Measurements from ENCODE around the gene CHSY1. TPM values are rescaled to one million over a fixed set of nuclear protein-coding genes. Genes with fewer than 3 reads are reported as not detected.

CHSY1 gene
- total and polyA plus RNA-seq, 10 of the 15 experiments (the other 5 are each of a cell fraction or from before 2014, with no cell fraction given) = 1.4 to 31.2 (median 10.5) TPM

DNA sequence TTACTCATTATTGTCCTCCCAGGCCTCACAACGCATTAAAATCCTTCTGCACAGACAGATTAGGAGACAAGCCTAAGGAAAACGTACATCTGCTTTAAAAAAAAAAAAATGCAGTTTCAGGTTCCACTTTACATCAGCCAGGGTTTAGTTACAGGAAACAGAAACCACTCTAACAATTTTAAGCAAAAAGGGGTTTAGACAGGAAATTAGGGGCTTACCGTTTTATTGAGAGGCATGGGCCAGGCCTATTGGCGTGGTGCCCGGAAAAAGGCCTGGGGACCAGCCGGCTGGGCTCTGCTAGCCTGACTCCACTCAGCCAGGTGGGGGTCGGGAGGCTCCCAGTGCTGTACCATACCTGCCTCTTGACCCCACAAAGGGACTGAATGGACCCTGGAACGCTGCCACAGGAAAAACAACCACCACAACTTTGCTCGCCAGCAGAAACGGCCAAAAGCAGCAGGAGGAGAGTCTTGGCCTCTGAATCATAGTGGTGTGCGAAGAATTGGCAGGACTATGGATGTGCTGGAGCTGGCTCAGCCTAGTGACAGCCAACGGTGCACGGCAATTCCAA, 124.3 kb downstream of the CHSY1 start:
- POLR2A ChIA-PET = interaction anchor here (0.7 to 1.9 kb wide), 8 partner anchors 8 to 131 kb away, joined by 3 to 9 read pairs (median 4); partner anchors contain the start of gene CHSY1
- peak overlapping the region; percentile 60 for H3K4me2 ChIP-seq (ENCODE audit: control insufficient read depth, insufficient read depth)
- peak overlapping the region; percentile 95 for H3K27ac ChIP-seq (ENCODE audit: control insufficient read depth, insufficient read depth)
- no peaks in the 10 kb centered on the region; a peak in 1 of 4 replicates for H3K27me3 ChIP-seq (replicated peaks in 1 of 2; ENCODE audit: control insufficient read depth in 2 of 2, insufficient read depth in 2 of 2, low read length in 1 of 2)
- peaks cover 45% of the 10 kb centered on the region for H3K4me1 ChIP-seq (ENCODE audit: control insufficient read depth, insufficient read depth, low read length)
- intact Hi-C loops (cut with micrococcal nuclease; ENCODE audit: unreplicated experiment) = loop anchor here (2.0 to 5.0 kb wide), 3 partner anchors 29 to 123 kb away; no protein-coding TSS in a partner anchor
- H3K36me3 ChIP-seq (ENCODE audit: control insufficient read depth in 2 of 2, insufficient read depth in 2 of 2, low read length in 1 of 2) = no peaks in the 10 kb centered on the region
- no peaks in the 10 kb centered on the region for H4K20me1 ChIP-seq (ENCODE audit: control insufficient read depth, insufficient read depth)
- peaks cover 2% of the 10 kb centered on the region; the same call in 1 of the 3 replicates for H3K9me3 ChIP-seq (replicated peaks; ENCODE audit: control insufficient read depth, insufficient read depth, low read length)
- ATAC-seq (peak; percentile 80), FAIRE-seq (no peak), DNase-seq (ENCODE audit: low read depth, low spot score) (peak; percentile 82)
- CTCF ChIA-PET = interaction anchor here (1.0 to 4.5 kb wide), 15 partner anchors 7 to 161 kb away, joined by 3 to 47 read pairs (median 5); no protein-coding TSS in a partner anchor
- RAD21 ChIA-PET (ENCODE audit: unreplicated experiment) = interaction anchor here (1.2 to 5.3 kb wide), 11 partner anchors 8 to 131 kb away, joined by 3 to 26 read pairs (median 7); partner anchors contain the start of gene CHSY1
- H3K79me2 ChIP-seq (ENCODE audit: control insufficient read depth, insufficient read depth, low read length) = no peaks in the 10 kb centered on the region
- no TSS peak for BruUV-seq (replicated peaks)
- H3K9ac ChIP-seq (ENCODE audit: control insufficient read depth, insufficient read depth, low read length) = peak overlapping the region; percentile 70
- WGBS (ENCODE audit: insufficient coverage, insufficient replicate concordance, low lambda C conversion rate, missing lambda C conversion rate) = 12% methylated on average over 13 of the region's 13 CpGs
- peak overlapping the region; percentile 44; the same call in 1 of the 2 replicates for H3K4me3 ChIP-seq
- in situ Hi-C loops (cut with MboI) = no loop called here
- SMC1A ChIA-PET (ENCODE audit: uncharacterized antibody, unreplicated experiment) = interaction anchor here (0.6 to 9.4 kb wide), 20 partner anchors 8 to 206 kb away, joined by 3 to 119 read pairs (median 4); partner anchors contain the start of gene CHSY1
- peak overlapping the region; percentile 54 for H2AFZ ChIP-seq (ENCODE audit: control insufficient read depth, low read depth, low read length)
- TF ChIP-seq MXI1 (IDR thresholded peaks at IDR 0.05; ENCODE audit: low read depth, low read length) (peak; percentile 35; the same call in 1 of the 2 replicates), SP1 (IDR thresholded peaks at IDR 0.05; ENCODE audit: low read depth, low read length) (no peak), NR2C1 (IDR thresholded peaks at IDR 0.05) (no peak), NRF1 (conservative IDR thresholded peaks at IDR 0.05; ENCODE audit: low read depth, low read length) (no peak), STAT3 (IDR thresholded peaks at IDR 0.05; ENCODE audit: low read depth, low read length) (no peak), FOXK2 (IDR thresholded peaks at IDR 0.05) (no peak), SMC3 (IDR thresholded peaks at IDR 0.05; ENCODE audit: borderline replicate concordance, low read length) (no peak), TARDBP (IDR thresholded peaks at IDR 0.05; ENCODE audit: borderline replicate concordance) (no peak), MEF2B (IDR thresholded peaks at IDR 0.05; ENCODE audit: partially characterized antibody, poor library complexity, severe bottlenecking) (no peak), EP300 (IDR thresholded peaks at IDR 0.05; ENCODE audit: borderline replicate concordance in 1 of 2, control insufficient read depth in 1 of 2, low read depth in 2 of 2, low read length in 2 of 2) (peak; percentile 60 to 85; a peak in 2 of 4 replicates)
- TF ChIP-seq, protein P1, sequence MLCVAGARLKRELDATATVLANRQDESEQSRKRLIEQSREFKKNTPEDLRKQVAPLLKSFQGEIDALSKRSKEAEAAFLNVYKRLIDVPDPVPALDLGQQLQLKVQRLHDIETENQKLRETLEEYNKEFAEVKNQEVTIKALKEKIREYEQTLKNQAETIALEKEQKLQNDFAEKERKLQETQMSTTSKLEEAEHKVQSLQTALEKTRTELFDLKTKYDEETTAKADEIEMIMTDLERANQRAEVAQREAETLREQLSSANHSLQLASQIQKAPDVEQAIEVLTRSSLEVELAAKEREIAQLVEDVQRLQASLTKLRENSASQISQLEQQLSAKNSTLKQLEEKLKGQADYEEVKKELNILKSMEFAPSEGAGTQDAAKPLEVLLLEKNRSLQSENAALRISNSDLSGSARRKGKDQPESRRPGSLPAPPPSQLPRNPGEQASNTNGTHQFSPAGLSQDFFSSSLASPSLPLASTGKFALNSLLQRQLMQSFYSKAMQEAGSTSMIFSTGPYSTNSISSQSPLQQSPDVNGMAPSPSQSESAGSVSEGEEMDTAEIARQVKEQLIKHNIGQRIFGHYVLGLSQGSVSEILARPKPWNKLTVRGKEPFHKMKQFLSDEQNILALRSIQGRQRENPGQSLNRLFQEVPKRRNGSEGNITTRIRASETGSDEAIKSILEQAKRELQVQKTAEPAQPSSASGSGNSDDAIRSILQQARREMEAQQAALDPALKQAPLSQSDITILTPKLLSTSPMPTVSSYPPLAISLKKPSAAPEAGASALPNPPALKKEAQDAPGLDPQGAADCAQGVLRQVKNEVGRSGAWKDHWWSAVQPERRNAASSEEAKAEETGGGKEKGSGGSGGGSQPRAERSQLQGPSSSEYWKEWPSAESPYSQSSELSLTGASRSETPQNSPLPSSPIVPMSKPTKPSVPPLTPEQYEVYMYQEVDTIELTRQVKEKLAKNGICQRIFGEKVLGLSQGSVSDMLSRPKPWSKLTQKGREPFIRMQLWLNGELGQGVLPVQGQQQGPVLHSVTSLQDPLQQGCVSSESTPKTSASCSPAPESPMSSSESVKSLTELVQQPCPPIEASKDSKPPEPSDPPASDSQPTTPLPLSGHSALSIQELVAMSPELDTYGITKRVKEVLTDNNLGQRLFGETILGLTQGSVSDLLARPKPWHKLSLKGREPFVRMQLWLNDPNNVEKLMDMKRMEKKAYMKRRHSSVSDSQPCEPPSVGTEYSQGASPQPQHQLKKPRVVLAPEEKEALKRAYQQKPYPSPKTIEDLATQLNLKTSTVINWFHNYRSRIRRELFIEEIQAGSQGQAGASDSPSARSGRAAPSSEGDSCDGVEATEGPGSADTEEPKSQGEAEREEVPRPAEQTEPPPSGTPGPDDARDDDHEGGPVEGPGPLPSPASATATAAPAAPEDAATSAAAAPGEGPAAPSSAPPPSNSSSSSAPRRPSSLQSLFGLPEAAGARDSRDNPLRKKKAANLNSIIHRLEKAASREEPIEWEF (IDR thresholded peaks at IDR 0.05; ENCODE audit: insufficient replicate concordance, low read depth, low read length) = no peak
- TF ChIP-seq, protein P2, sequence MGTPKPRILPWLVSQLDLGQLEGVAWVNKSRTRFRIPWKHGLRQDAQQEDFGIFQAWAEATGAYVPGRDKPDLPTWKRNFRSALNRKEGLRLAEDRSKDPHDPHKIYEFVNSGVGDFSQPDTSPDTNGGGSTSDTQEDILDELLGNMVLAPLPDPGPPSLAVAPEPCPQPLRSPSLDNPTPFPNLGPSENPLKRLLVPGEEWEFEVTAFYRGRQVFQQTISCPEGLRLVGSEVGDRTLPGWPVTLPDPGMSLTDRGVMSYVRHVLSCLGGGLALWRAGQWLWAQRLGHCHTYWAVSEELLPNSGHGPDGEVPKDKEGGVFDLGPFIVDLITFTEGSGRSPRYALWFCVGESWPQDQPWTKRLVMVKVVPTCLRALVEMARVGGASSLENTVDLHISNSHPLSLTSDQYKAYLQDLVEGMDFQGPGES (IDR thresholded peaks at IDR 0.05) = no peak
- TF ChIP-seq, protein P3, sequence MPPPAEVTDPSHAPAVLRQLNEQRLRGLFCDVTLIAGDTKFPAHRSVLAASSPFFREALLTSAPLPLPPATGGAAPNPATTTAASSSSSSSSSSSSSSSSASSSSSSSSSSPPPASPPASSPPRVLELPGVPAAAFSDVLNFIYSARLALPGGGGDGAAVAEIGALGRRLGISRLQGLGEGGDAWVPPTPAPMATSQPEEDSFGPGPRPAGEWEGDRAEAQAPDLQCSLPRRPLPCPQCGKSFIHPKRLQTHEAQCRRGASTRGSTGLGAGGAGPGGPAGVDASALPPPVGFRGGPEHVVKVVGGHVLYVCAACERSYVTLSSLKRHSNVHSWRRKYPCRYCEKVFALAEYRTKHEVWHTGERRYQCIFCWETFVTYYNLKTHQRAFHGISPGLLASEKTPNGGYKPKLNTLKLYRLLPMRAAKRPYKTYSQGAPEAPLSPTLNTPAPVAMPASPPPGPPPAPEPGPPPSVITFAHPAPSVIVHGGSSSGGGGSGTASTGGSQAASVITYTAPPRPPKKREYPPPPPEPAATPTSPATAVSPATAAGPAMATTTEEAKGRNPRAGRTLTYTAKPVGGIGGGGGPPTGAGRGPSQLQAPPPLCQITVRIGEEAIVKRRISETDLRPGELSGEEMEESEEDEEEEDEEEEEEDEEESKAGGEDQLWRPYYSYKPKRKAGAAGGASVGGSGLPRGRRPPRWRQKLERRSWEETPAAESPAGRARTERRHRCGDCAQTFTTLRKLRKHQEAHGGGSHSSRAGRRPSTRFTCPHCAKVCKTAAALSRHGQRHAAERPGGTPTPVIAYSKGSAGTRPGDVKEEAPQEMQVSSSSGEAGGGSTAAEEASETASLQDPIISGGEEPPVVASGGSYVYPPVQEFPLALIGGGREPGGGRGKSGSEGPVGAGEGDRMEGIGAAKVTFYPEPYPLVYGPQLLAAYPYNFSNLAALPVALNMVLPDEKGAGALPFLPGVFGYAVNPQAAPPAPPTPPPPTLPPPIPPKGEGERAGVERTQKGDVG (CRISPR knock-in tag; IDR thresholded peaks at IDR 0.05) = no peak

Data from GM12878 (cell line).